ENCODE measurements around the gene TMEM145.

DNA sequence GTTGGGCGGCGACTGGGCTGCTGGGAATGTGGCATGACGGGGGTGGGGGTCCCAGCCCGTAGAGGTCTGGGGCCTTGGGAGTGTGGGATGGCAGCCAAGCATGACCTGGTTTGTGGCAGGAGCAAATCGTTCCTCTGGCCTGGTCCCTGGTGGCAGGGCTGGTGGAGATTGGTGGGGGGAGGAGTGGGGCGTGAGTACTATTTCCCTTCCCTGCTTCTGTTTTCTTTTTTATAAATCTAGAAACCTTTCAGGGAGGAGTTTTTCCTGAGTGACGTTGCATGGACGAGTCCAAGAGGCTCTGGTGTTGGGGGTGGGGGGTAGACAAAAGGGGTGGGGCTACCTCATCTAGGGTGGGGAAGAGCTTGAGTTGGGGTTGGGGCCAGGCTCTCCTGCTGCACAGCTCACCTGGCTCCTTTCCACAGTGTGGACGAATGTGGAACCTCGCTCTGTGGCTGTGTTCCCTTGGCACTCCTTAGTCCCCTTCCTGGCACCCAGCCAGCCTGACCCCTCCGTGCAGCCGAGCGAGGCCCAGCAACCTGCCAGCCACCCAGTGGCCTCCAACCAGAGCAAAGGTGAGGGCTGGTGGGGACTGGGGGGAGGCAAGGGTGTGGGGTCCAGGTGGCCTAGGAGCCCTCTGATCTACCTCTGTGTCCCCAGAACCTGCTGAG is 26.6 kb upstream of the TMEM145 start:
- no peak for TF ChIP-seq EZH2 (IDR thresholded peaks at IDR 0.05; ENCODE audit: low read length, missing control alignments)
- TF ChIP-seq, protein P1, sequence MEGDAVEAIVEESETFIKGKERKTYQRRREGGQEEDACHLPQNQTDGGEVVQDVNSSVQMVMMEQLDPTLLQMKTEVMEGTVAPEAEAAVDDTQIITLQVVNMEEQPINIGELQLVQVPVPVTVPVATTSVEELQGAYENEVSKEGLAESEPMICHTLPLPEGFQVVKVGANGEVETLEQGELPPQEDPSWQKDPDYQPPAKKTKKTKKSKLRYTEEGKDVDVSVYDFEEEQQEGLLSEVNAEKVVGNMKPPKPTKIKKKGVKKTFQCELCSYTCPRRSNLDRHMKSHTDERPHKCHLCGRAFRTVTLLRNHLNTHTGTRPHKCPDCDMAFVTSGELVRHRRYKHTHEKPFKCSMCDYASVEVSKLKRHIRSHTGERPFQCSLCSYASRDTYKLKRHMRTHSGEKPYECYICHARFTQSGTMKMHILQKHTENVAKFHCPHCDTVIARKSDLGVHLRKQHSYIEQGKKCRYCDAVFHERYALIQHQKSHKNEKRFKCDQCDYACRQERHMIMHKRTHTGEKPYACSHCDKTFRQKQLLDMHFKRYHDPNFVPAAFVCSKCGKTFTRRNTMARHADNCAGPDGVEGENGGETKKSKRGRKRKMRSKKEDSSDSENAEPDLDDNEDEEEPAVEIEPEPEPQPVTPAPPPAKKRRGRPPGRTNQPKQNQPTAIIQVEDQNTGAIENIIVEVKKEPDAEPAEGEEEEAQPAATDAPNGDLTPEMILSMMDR (conservative IDR thresholded peaks at IDR 0.05 in 1 of 2, IDR thresholded peaks at IDR 0.05 in 1 of 2; ENCODE audit: low read depth in 1 of 2, low read length in 2 of 2): no peak

Data from fibroblast of lung (primary cell).